ENCODE measurements around the gene EIF4G1.
"Not testable (repeated sequence)": the region's sequence is repeated elsewhere in the genome, so short reads cannot be mapped to it uniquely, and the experiment has no call there.

The EIF4G1 gene

DNA sequence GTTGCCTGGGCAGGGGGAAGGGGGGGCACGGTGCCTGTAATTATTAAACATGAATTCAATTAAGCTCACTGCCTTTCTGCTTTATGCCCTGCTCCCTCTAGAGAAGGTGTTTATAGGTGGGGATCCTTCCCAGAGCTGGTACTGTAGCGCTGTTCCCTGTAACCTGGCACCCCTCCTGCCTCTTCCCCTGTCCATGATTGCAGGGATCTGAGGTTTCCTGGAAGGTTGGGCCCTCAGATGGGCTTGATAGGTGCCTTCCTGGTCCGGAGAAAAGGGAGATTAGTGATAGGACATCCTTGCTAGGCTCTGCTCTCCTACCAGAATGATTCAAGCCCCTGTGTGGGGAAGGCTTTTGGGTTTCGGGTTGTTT lies 20.9 kb downstream of the EIF4G1 start:
- peak; percentile 69 for DNase-seq

DNA sequence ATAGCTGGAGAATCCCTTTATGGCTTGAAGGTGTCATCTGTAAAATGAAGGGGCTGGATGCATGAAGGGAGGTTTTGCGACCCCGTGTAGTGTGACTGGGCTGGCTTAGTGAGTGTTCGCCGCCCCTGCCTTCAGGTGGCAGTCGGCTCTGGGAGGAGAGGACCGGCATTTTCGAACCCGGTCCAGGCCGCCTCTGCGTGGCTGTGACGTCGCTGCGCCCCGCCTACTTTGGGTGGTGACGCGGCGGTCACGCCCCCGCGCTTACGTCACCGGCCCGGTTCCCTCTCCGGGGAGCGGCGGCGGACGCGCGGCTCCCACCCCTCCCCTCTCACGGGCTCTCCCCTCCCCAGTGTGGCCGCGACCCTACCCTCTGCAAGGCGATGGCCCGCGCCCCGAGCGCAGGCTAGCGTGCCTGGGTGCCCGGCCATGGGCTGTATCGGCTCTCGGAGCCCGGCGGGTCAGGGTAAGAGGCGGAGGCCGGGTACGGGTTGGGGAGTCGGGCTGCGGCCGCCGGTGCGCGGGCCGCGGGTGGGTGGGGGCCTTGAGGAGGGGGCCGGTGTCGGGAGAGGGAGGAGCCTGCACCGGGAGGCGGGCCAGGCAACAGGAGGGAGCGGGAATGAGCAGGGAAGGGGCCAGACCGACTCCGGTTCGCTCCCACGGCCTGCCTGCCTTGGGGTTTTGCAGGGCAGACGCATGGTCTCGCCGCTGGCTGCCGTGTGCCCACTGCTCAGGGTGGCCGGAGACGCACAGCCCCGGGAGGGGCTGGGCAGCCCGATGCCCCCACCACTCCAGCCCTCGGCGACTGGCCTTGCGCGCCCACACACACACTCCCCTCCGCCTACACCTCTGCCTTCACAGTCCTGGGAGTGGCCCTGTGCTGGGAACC lies 21.5 kb downstream of the EIF4G1 start:
- peak; percentile 91 for DNase-seq

DNA sequence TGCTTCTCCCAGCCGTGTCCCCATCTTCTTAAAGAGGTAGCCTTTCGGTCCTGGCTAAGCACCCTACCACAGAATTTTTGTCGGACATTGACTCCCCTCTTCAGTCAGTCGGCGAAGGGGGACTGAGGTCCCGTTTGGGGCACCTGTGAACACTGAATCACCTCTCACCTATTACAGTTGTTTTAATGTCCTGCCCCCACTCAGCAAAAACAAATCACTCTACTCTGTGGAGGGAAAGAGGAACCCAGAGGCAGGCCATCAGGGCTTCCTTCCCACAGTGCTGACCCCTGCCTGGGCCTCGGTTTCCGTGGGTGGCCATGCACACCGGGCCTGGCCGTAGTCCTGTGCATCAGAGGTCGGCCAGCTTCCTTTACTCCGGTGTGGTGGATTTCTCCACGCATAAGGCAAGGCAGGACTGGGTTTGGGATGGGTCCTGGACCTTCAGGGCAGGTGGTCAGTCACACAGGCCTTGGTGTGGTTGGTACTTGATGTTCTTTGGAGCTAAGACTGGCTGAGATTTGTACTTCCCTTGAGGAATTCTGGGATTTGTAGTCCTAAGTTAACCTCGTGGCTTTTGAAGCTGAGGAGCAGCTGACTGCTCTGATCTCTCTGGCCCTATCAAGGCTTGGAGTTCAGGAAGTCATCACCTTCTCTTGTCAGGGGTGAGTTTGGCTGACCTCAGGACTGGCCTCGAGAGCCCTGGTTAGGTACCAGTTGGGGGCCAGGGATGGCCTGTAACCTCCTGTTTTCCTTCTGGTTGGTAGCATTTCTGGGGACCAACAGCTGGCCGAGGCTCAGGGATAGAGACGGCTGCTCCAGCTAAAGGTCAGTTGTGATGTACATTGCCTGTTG lies 22.4 kb downstream of the EIF4G1 start:
- DNase-seq, result peak; percentile 65

DNA sequence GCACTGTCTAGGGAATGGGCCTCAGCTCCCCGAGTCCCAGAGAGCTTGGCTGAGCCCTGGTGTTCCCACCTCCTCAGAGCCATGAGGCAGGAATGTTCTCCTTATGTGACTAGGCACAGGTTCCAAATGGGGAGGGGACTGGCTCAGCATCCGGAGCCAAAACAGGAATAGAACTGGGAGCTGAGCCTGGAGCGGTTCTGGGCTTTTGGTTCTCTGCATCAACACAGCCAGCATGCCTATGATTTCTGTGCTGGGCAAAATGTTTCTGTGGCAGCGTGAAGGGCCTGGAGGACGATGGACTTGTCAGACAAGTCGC lies 23.0 kb downstream of the EIF4G1 start, which contains the start of gene FAM131A:
TSS of gene FAM131A (plus strand) at position 202 of the 316 bp plus-strand sequence. CDS start at position 233, 31 bp downstream.
- peak; percentile 42 for DNase-seq

DNA sequence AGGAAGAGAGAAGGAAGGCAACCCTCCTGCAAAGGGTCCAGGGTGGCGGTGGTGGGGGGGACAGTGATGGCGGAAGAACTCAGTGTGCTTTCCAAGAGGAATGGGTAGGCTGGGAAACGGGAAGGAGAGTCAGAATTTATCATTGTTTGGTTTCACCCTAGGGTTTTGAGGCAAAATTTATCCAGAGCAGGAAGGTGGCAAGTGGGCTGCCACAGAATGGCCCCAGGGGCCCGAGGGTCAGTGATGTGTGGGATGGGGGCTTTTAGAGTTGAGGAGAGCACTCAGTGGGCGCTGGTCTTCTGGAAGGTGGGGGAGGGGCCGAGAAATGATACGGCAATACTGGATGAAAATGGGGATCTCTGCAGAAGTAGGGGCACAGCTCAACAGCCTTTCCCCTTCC lies 23.6 kb downstream of the EIF4G1 start:
- DNase-seq, result no peak

DNA sequence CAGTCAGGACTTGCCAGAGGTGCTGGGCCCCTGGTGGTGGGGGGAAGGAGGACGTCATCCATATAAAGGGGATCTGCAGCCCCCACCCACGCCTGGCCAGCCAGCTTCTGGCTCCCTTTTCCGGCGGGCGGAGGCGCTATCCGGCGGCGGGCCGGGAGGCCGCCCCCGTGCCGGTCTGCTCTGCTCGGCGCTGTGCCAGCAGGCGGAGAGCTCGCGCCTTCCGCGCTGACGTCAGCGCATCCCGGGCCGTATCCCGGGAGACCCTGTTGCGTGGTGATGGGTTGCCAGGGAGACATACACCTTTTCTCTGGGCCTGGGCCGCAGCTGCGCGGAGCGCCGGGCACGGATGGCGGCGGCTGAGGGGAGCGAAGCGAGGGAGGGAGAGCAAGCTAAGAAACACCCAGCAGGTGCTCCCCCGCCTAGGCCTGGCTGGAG lies 24.1 kb downstream of the EIF4G1 start:
- DNase-seq, result peak; percentile 99

DNA sequence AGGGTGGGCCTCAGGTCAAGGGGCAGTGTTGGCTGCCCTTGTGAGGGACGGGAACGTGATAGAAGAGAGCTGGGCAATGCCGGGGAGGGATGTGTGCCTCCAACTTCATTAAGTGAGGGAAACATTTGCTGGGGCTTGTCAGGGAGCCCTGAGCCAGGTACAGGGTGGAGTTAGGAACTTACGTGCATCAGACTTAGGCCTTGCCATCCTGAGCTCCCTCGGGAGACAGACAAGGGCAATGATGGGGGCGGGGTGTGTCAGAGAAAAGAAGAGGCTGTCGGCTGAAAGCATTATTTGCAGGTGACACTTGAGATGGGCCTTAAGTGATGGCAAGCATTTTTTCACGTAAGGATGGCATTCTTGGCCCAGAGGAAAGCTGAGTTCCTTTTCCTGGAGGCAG lies 24.6 kb downstream of the EIF4G1 start:
- DNase-seq, result peak; percentile 81

DNA sequence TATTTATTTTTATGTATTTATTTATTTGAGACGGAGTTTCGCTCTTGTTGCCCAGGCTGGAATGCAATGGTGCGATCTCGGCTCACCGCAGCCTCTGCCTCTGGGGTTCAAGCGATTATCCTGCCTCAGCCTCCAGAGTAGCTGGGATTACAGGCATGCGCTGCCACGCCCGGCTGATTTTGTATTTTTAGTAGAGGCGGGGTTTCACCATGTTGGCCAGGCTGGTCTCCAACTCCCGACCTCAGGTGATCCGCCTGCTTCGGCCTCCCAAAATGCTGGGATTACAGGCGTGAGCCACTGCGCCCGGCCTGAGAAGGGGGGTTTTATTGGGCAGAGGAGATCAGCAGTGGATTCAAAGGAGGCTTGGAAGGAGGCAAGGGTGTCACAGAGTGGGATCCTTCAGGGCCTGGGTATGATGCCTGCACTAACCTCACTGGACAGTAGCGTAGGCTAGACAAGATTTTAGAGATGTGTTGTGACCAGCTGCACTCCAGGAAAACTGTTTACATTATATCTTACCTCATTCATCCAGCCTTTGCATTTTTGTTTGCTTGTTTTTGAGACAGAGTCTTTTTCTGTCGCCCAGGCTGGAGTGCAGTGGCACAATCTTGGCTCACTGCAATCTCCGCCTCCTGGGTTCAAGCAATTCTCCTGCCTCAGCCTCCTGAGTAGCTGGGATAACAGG lies 25.2 kb downstream of the EIF4G1 start:
- not testable (repeated sequence) for DNase-seq

DNA sequence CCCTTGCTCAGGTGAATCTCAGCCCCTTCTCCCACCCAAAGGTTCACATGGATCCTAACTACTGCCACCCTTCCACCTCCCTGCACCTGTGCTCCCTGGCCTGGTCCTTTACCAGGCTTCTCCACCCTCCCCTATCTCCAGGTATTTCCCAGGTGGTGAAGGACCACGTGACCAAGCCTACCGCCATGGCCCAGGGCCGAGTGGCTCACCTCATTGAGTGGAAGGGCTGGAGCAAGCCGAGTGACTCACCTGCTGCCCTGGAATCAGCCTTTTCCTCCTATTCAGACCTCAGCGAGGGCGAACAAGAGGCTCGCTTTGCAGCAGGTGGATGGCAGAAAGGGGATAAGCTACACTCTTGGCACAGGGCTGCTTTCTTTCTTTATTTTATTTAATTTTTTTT lies 27.5 kb downstream of the EIF4G1 start:
- DNase-seq, result no peak

DNA sequence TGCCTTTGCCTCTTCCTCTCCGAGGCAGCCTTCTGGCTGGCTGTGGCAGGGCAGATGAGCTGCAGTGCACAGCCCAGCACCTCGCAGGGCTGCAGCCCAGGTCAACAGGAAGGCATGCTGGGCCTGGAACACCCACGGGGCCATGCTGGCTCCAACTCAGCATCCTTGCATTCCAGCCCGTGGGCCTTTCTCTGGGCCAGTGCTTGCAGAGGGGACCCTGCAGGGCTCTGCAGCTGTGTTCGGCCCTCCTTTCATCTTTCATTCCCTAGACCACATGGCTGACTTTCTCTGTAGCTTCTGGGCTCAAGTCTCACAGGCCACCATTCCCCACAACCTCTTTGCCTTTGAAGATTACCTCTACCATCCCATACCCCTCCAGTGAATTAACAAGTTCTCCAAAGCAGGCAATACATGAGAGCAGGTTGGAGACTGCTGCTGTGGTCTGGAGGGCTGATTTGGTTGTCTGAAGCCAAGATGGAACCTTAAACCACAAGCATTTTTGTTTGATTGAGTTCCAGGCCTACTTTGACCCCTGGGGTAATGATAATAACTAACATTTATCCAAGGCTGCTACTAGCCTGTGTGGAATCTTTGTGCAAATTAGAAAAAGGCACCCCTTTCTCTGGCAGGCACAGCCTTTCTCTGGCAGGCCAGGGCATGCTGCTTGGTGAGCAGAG lies 28.9 kb downstream of the EIF4G1 start:
- no peak for DNase-seq

DNA sequence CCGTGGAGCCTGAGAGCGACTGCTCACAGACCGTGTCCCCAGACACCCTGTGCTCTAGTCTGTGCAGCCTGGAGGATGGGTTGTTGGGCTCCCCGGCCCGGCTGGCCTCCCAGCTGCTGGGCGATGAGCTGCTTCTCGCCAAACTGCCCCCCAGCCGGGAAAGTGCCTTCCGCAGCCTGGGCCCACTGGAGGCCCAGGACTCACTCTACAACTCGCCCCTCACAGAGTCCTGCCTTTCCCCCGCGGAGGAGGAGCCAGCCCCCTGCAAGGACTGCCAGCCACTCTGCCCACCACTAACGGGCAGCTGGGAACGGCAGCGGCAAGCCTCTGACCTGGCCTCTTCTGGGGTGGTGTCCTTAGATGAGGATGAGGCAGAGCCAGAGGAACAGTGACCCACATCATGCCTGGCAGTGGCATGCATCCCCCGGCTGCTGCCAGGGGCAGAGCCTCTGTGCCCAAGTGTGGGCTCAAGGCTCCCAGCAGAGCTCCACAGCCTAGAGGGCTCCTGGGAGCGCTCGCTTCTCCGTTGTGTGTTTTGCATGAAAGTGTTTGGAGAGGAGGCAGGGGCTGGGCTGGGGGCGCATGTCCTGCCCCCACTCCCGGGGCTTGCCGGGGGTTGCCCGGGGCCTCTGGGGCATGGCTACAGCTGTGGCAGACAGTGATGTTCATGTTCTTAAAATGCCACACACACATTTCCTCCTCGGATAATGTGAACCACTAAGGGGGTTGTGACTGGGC lies 30.3 kb downstream of the EIF4G1 start:
- DNase-seq, result no peak

DNA sequence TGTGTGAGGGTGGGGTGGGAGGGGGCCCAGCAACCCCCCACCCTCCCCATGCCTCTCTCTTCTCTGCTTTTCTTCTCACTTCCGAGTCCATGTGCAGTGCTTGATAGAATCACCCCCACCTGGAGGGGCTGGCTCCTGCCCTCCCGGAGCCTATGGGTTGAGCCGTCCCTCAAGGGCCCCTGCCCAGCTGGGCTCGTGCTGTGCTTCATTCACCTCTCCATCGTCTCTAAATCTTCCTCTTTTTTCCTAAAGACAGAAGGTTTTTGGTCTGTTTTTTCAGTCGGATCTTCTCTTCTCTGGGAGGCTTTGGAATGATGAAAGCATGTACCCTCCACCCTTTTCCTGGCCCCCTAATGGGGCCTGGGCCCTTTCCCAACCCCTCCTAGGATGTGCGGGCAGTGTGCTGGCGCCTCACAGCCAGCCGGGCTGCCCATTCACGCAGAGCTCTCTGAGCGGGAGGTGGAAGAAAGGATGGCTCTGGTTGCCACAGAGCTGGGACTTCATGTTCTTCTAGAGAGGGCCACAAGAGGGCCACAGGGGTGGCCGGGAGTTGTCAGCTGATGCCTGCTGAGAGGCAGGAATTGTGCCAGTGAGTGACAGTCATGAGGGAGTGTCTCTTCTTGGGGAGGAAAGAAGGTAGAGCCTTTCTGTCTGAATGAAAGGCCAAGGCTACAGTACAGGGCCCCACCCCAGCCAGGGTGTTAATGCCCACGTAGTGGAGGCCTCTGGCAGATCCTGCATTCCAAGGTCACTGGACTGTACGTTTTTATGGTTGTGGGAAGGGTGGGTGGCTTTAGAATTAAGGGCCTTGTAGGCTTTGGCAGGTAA lies 31.1 kb downstream of the EIF4G1 start:
- peak; percentile 78 for DNase-seq

DNA sequence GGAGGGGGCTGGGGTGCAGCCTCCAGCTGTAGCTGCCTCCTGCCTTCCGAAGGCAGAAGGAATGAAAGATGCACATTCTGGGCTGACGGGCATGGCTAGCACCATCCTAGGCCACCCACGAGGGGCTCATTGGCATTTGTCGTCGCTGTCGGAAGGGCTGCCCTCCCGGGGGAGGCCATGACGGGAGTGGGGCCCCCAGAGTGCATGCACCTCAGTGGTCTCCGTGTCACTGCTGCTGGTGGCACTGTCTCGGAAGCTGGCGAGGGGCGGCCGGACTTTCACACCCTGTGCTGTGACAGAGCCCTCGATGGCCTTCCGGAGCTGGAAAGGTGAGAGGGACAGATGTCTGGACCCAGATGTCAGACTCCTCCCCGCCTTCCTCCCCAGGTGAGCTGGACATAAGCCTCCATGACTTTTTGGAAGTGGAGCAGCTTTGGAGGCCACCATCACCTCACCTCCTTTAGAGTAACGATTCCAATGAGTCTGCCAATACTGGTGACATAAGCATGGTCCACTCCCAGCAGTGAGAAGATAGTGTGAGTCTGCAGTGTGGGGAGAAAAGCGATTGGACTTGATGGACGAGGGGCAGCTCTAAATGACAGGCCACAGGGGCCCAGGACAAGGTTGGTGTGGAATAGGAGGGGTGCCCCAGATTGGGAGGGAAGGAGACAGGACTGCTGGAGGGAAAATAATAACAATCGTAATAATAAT lies 32.2 kb downstream of the EIF4G1 start:
- DNase-seq, result no peak

DNA sequence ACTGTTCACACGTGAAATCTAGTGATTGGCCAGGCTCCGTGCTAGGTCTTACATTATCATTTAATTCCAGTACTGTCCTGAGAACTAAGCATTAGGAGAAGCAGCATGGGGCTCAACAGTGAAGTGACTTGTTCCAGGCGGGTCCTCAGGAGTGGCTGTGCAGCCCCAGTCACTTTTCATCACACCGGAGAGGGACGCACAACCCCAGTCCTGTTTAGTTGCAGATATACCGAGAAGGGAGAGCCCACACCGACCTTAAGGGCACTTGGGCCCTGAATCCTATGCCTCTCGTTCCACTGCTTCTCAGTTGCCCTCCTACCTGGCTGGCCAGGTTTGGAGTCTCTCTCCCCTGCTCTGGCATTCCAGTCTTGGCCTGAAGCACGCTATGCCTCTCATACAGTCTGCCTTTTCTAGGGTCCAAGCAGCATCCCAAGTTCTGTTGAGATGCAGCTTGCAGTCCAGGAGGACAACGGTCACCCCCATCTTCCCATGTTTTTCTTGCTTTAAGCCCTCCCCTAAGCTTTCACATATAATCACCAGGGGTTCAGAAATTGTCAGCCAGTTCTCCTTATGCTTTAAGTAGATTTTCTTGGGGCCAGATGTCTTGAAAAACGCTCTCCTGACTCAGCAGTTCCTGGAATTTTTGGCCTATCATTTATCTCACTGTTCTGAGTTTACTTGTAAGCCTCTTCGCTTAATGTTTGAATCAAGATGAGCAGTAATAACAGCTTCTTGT lies 33.1 kb downstream of the EIF4G1 start:
- DNase-seq, result no peak

DNA sequence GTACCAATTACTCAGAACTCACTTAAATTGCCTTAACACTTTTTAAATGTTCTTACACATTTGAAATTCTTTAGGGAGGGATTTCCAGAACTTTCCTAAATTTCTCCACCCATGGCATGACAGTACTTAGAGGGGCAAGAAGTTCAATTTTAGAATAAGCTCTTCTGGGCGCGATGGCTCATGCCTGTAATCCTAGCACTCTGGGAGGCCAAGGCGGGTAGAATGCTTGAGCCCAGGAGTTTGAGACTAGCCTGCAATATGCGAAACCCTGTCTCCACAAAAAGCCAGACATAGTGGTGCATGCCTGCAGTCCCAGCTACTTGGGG lies 33.6 kb downstream of the EIF4G1 start:
- no peak for DNase-seq

DNA sequence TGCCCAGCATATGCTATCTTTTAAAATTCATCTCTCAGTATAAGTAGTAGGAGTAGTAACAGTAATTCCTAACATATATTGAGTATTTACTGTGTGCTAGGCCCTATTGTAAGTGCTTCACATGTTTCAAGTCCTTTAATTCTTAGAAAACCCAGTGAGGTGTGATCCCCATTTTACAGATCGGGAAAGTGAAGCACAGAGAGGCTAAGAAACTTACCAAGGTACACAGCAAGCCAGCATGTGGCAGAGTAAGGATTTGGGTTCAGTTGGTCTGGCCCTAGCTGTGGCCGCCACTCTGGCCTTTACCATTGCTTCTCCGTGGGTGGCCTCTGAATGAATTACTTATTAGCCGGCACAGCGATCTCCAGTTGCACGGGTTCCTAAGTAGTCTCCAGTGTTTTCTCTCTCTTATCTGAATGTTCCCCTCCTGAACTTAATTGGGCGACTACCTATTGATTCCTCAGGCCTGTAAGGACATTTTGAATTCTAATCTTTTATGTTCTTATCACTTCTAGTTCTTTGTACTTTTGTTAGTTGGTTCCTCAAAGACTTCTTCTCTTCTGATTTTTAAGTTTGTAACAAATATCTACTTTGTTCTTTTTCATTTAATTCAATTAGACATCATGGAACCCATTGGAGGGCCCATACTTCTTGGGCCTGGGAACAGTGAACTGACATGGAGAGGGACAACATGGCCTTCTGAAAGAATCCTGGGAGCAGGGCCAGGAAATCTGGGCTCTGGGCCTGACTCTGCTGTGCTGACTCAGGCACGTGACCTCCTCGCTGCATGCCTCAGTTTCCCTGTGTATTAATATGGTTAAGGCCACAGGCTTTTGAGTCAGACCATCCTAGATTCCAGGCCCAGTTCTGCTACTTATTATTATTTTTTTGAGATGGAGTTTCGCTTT lies 35.4 kb downstream of the EIF4G1 start:
- no peak for DNase-seq

DNA sequence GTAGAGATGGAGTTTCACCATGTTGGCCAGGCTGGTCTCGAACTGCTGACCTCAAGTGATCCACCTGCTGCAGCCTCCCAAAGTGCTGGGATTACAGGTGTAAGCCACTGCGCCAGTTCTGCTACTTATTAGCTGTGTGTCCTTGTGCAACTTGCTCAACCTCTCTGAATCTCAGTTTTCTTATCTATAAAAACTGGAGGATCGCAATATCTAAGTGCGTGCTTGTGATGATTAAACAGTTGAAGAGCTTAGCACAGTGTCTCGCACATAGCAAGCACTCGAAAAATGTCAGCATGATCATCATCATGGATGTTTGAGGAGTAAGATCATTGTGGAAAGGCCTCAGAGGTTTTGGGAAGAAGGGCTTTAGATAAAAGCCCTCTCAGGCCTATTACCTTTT lies 36.2 kb downstream of the EIF4G1 start:
- DNase-seq, result no peak

DNA sequence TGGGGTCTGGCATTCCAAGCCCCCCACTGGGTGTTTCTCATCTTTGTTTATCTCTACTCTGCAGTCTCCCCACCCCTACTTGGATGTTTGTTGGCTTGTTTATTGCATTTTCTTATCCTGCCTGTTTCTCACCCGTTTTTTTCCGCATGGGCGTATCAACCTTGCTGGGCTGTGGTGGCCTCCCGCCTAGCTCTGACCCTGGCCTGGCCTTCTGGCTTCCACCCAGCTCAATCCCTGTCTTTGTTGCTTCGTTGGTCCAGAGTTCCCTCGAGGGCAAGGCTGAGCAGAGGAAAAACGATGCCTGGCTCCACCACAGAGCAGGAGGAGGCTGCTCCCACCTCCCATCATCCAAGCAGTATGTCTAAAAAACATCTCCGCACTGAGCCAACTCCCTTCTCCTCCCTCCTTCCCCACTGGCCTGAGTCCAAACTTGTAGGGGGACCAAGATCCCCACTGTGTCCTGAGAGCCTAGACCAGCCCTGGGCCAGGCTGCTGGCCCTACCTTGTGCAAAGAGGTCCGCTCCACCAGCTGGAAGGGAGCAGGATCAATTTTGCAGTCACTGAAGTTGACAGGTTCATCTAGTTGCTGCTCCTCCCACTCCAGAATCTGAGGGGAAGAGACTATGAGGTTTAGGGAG lies 37.2 kb downstream of the EIF4G1 start:
- DNase-seq, result no peak

Data from NCI-H69 (cell line).